A549 (cell line): ENCODE data around the gene MTHFR. TPM values are rescaled to one million over a fixed set of nuclear protein-coding genes. Genes with fewer than 3 reads are reported as not detected.

Experiments used
- ATAC-seq, 2 experiments: fragments of 200-7000 bp in 1 of 2; fragments of >200 bp in 1 of 2; cut with Nextera tagmentation in 1 of 2; cut with Tn5 transposase in 1 of 2; 3 replicates each; pipeline versions ENCODE4 v1.8.0 to v1.9.1; 2018 to 2020; ENCODE audit warnings: mild to moderate bottlenecking in 1 of 2, moderate library complexity in 1 of 2
- CTCF ChIA-PET: fragments of 300-600 bp; sonication (Branson Sonifier 250); formaldehyde crosslinking; extraction: SDS; loops from one replicate; lab custom pipeline; 2021; ENCODE audit warnings: antibody characterized with exemption, inconsistent platforms; lab: Yijun Ruan, JAX
- POLR2A ChIA-PET: fragments of 350-600 bp; formaldehyde crosslinking; extraction: SDS; loops from one replicate; lab custom pipeline; 2021; ENCODE audit warnings: antibody characterized with exemption, inconsistent platforms; lab: Yijun Ruan, JAX
- DNase-seq, 2 experiments: peaks; one replicate each; pipeline versions ENCODE4 v3.0.0 to v3.0.0-alpha.2; 2011 to 2016; ENCODE audit warnings: low read depth in 1 of 2, low spot score in 1 of 2
- FAIRE-seq: peaks from 2 replicates; lab custom pipeline; 2011; peaks lifted over from hg19 to GRCh38; lab: Jason Lieb, UNC
- H3K27ac ChIP-seq, 2 experiments: fragments of >200 bp; sonication (Bioruptor Twin); formaldehyde crosslinking; 3 replicates each; pipeline ENCODE4 v1.5.1; 2016 to 2017
- H3K4me1 ChIP-seq: fragments of >200 bp; sonication (Bioruptor Twin); formaldehyde crosslinking; 3 replicates; pipeline ENCODE4 v1.6.1; 2016
- H3K4me2 ChIP-seq: fragments of >200 bp; sonication (Bioruptor Twin); formaldehyde crosslinking; 3 replicates; pipeline ENCODE4 v1.6.1; 2016
- H3K4me3 ChIP-seq: fragments of >200 bp; sonication (Bioruptor Twin); formaldehyde crosslinking; 3 replicates; pipeline ENCODE4 v1.5.1; 2016
- H3K9me3 ChIP-seq: fragments of >200 bp; sonication (Bioruptor Twin); formaldehyde crosslinking; 3 replicates; pipeline ENCODE4 v1.6.1; 2016
- ATOH8 ChIP-seq: fragments of 250-450 bp; sonication (Bioruptor Pico); IDR thresholded peaks from 2 replicates; pipeline ENCODE4 v1.5.0; 2020; ENCODE audit warnings: low read depth, mild to moderate bottlenecking, moderate library complexity
- BCL3 ChIP-seq: fragments of >200 bp; sonication (Bioruptor Twin); formaldehyde crosslinking; IDR thresholded peaks from 3 replicates; pipeline ENCODE4 v1.6.1; 2016
- CBX2 ChIP-seq: fragments of 200-600 bp; sonication (generic); IDR thresholded peaks from 2 replicates; pipeline ENCODE4 v1.6.1; 2016; ENCODE audit warnings: low read depth, mild to moderate bottlenecking, borderline replicate concordance
- CBX8 ChIP-seq: fragments of 200-600 bp; sonication (generic); IDR thresholded peaks from 2 replicates; pipeline ENCODE4 v1.6.1; 2016
- ELK1 ChIP-seq: fragments of 150-350 bp; IDR thresholded peaks from 2 replicates; pipeline ENCODE4 v1.6.1; 2014; ENCODE audit warnings: low read depth, mild to moderate bottlenecking, low read length
- EP300 ChIP-seq, 2 experiments: fragments of >200 bp; sonication (Bioruptor Twin); formaldehyde crosslinking; IDR thresholded peaks; 2 replicates in 1 of 2; 3 replicates in 1 of 2; pipeline ENCODE4 v1.6.1; 2016 to 2017
- ESRRA ChIP-seq: fragments of 150-350 bp; IDR thresholded peaks from 2 replicates; pipeline ENCODE4 v1.6.1; 2014; ENCODE audit warnings: mild to moderate bottlenecking, low read length, borderline replicate concordance
- FOSL2 ChIP-seq, 2 experiments: fragments of 450-650 bp in 1 of 2; fragments of >200 bp in 1 of 2; sonication (Bioruptor Twin) in 1 of 2; formaldehyde crosslinking; IDR thresholded peaks; 2 replicates each; pipeline versions ENCODE4 v1.5.0 to v1.6.1; 2016 to 2020; ENCODE audit warnings: mild to moderate bottlenecking in 1 of 2, moderate library complexity in 1 of 2
- FOXS1 ChIP-seq: fragments of 250-450 bp; sonication (Bioruptor Pico); IDR thresholded peaks from 2 replicates; pipeline ENCODE4 v1.5.0; 2020; ENCODE audit warnings: mild to moderate bottlenecking, moderate library complexity
- HDAC2 ChIP-seq: fragments of 200-600 bp; sonication (generic); IDR thresholded peaks from 2 replicates; pipeline ENCODE4 v1.6.1; 2016
- HEYL ChIP-seq: fragments of 250-450 bp; sonication (Bioruptor Pico); IDR thresholded peaks from 2 replicates; pipeline ENCODE4 v1.8.0; 2021; ENCODE audit warnings: mild to moderate bottlenecking, moderate library complexity
- HMGXB4 ChIP-seq: fragments of 250-450 bp; sonication (Bioruptor Pico); IDR thresholded peaks from 2 replicates; pipeline ENCODE4 v1.5.0; 2021; ENCODE audit warnings: mild to moderate bottlenecking, moderate library complexity, borderline replicate concordance
- HOXB5 ChIP-seq: fragments of 250-450 bp; sonication (Bioruptor Pico); IDR thresholded peaks from 2 replicates; pipeline ENCODE4 v1.5.0; 2020; ENCODE audit warnings: mild to moderate bottlenecking, moderate library complexity
- JUN ChIP-seq, 2 experiments: fragments of >200 bp; sonication (Bioruptor Twin); formaldehyde crosslinking; IDR thresholded peaks; 2 replicates in 1 of 2; 3 replicates in 1 of 2; pipeline ENCODE4 v1.6.1; 2016 to 2017
- MAFK ChIP-seq: fragments of 450-650 bp; IDR thresholded peaks from 2 replicates; pipeline ENCODE4 v1.6.1; 2014; ENCODE audit not compliant: partially characterized antibody
- MYC ChIP-seq: IDR thresholded peaks from 2 replicates; pipeline ENCODE4 v1.6.1; 2012; ENCODE audit warnings: mild to moderate bottlenecking, inconsistent platforms, low read length, improper control_type of control experiment, borderline replicate concordance
- NFE2L2 ChIP-seq: fragments of 150-350 bp; conservative IDR thresholded peaks from 2 replicates; pipeline ENCODE4 v1.6.1; 2014; ENCODE audit warnings: low read length
- NR3C1 ChIP-seq: fragments of >200 bp; sonication (Bioruptor Twin); formaldehyde crosslinking; IDR thresholded peaks from 3 replicates; pipeline ENCODE4 v1.6.1; 2017
- PHF8 ChIP-seq: fragments of 200-600 bp; sonication (generic); IDR thresholded peaks from 2 replicates; pipeline ENCODE4 v1.6.1; 2016; ENCODE audit warnings: low read depth, mild to moderate bottlenecking, antibody characterized with exemption, moderate library complexity, borderline replicate concordance
- POLR2A ChIP-seq: IDR thresholded peaks from 2 replicates; pipeline ENCODE4 v1.6.1; 2012; ENCODE audit warnings: mild to moderate bottlenecking, low read length
- POLR2AphosphoS2 ChIP-seq: conservative IDR thresholded peaks from 2 replicates; pipeline ENCODE4 v1.6.1; 2012; ENCODE audit warnings: low read length, improper control_type of control experiment, inconsistent platforms
- RAD21 ChIP-seq, 2 experiments: fragments of >200 bp in 1 of 2; sonication (Bioruptor Twin) in 1 of 2; formaldehyde crosslinking in 1 of 2; IDR thresholded peaks in 1 of 2; conservative IDR thresholded peaks in 1 of 2; 2 replicates in 1 of 2; 3 replicates in 1 of 2; pipeline ENCODE4 v1.6.1; 2012 to 2018; ENCODE audit warnings: inconsistent platforms in 1 of 2
- REST ChIP-seq: fragments of 200-600 bp; sonication (generic); IDR thresholded peaks from 2 replicates; pipeline ENCODE4 v1.6.1; 2016; ENCODE audit warnings: antibody characterized with exemption, mild to moderate bottlenecking, moderate library complexity
- SMC3 ChIP-seq: fragments of >200 bp; sonication (Bioruptor Twin); formaldehyde crosslinking; IDR thresholded peaks from 3 replicates; pipeline ENCODE4 v1.6.1; 2018; ENCODE audit warnings: inconsistent platforms
- SREBF2 ChIP-seq: fragments of 450-650 bp; IDR thresholded peaks from 2 replicates; pipeline ENCODE4 v1.6.1; 2014; ENCODE audit warnings: mild to moderate bottlenecking, moderate library complexity
- TP53 ChIP-seq: fragments of 250-450 bp; sonication (Bioruptor Pico); IDR thresholded peaks from 2 replicates; pipeline ENCODE4 v1.5.0; 2021; ENCODE audit warnings: mild to moderate bottlenecking, moderate library complexity
- USF2 ChIP-seq: fragments of 450-650 bp; IDR thresholded peaks from 2 replicates; pipeline ENCODE4 v1.6.1; 2014; ENCODE audit warnings: antibody characterized with exemption
- ZFP36 ChIP-seq: fragments of 450-650 bp; IDR thresholded peaks from 2 replicates; pipeline ENCODE4 v1.6.1; 2014; ENCODE audit warnings: borderline replicate concordance; ENCODE audit not compliant: partially characterized antibody
- ZSCAN20 ChIP-seq: fragments of 250-450 bp; sonication (Bioruptor Pico); IDR thresholded peaks from 2 replicates; pipeline ENCODE4 v1.8.0; 2022; ENCODE audit warnings: mild to moderate bottlenecking, moderate library complexity
- WGBS: methylation state at CpG from one replicate; pipeline ENCODE4 v1.1.6; 2017; ENCODE audit errors: missing lambda C conversion rate; 5-methylcytosine and 5-hydroxymethylcytosine counted together
- polyA minus RNA-seq: library from RNA; depleted of rRNA, polyadenylated mRNA; stranded (reverse); fragments of >200 nt; gene quantifications from 2 replicates; pipeline ENCODE4 v1.2.3, GENCODE V29; 2011; rRNA and poly(A)+ RNA removed
- polyA plus RNA-seq, 4 experiments: library from polyadenylated mRNA; depleted of rRNA in 3 of 4; stranded (reverse); fragments of >200 nt; fragmentation: RNase III in 1 of 4; extraction: RNeasy Plus Mini Kit Qiagen cat#74134 plus additional on column Dnase treatment in 1 of 4; gene quantifications; 2 replicates in 3 of 4; 3 replicates in 1 of 4; pipeline ENCODE4 v1.2.3, GENCODE V29; 2011 to 2017

Gene MTHFR
- polyA plus RNA-seq (2011; rRNA removed) (4.5 and 5.0 TPM in 2 replicates), polyA plus RNA-seq (2017; fragmentation: RNase III; extraction: RNeasy Plus Mini Kit Qiagen cat#74134 plus additional on column Dnase treatment) (4.1 to 5.3 TPM (median 5.2 TPM) in 3 replicates), polyA minus RNA-seq (10.9 and 12.7 TPM in 2 replicates)
- 2.9 and 3.6 TPM in 2 replicates for polyA plus RNA-seq (2012; cell fraction: cytosol; rRNA removed)
- 7.7 and 8.1 TPM in 2 replicates for polyA plus RNA-seq (2012; cell fraction: nucleus; rRNA removed)

GRCh38 chr1:11805422-11806306 lies at the start of gene MTHFR, which contains the start of gene CLCN6:
MTHFR (minus strand) TSS chr1:11805964; CDS start chr1:11803116, 2,848 bp downstream.
CLCN6 (plus strand) TSS chr1:11806191; CDS start chr1:11806263, 72 bp downstream.
- 0% methylated on average over 6 of the region's 72 CpGs for WGBS
- POLR2A ChIA-PET = interaction anchor here (0.8 to 2.8 kb wide), 6 partner anchors 15 to 104 kb away, joined by 3 to 23 read pairs (median 4); no protein-coding TSS in a partner anchor
- Histone ChIP-seq H3K27ac (peak within 1 kb of the TSS; percentile 91 to 95), H3K4me1 (peaks cover 26% of the 10 kb centered on the region), H3K9me3 (no peaks in the 10 kb centered on the region), H3K4me2 (peak within 1 kb of the TSS; percentile 99), H3K4me3 (peak within 1 kb of the TSS; percentile 59)
- FAIRE-seq (no peak), DNase-seq (peak; percentile 96 to 98), ATAC-seq (peak; percentile 94 to 97)
- CTCF ChIA-PET = interaction anchor here (1.2 to 1.7 kb wide), 4 partner anchors 21 to 34 kb away, joined by 3 to 4 read pairs (median 3); no protein-coding TSS in a partner anchor
- TF ChIP-seq HEYL = no peak
- no peak for TF ChIP-seq POLR2AphosphoS2
- TF ChIP-seq ESRRA = no peak
- no peak for TF ChIP-seq ZFP36
- TF ChIP-seq ELK1 = no peak
- TF ChIP-seq MYC = 0 out of 2 replicates have a peak, but pooled peaks have one; percentile 25
- no peak for TF ChIP-seq NFE2L2
- no peak for TF ChIP-seq SREBF2
- no peak for TF ChIP-seq NR3C1
- peak; percentile 38 for TF ChIP-seq POLR2A
- no peak for TF ChIP-seq ATOH8 (CRISPR knock-in tag)
- no peak for TF ChIP-seq REST
- TF ChIP-seq FOXS1 (CRISPR knock-in tag) = no peak
- no peak for TF ChIP-seq SMC3
- no peak for TF ChIP-seq ZSCAN20 (CRISPR knock-in tag)
- no peak for TF ChIP-seq CBX2
- no peak for TF ChIP-seq MAFK
- TF ChIP-seq BCL3 = 0 out of 3 replicates have a peak, but pooled peaks have one; percentile 27
- no peak for TF ChIP-seq TP53 (CRISPR knock-in tag)
- TF ChIP-seq USF2 = peak; percentile 100
- no peak for TF ChIP-seq RAD21 (conservative IDR thresholded peaks at IDR 0.05 in 1 of 2, IDR thresholded peaks at IDR 0.05 in 1 of 2)
- no peak for TF ChIP-seq HMGXB4
- TF ChIP-seq JUN (IDR thresholded peaks at IDR 0.05) = peak in 1 of 2 experiments; percentile 58; a peak in 2 of 5 replicates
- TF ChIP-seq HDAC2 = no peak
- no peak for TF ChIP-seq CBX8
- TF ChIP-seq FOSL2 (IDR thresholded peaks at IDR 0.05) = no peak
- TF ChIP-seq FOSL2 (CRISPR knock-in tag; IDR thresholded peaks at IDR 0.05) = peak; percentile 81
- TF ChIP-seq HOXB5 (CRISPR knock-in tag) = no peak
- TF ChIP-seq EP300 (IDR thresholded peaks at IDR 0.05) = no peak
- TF ChIP-seq PHF8 = peak; percentile 51; the same call in 1 of the 2 replicates
